Retinal pigment epithelial cell (primary cell): Measurements from ENCODE around the gene SLC39A2.

Source experiments
- DNase-seq: peaks from one replicate; pipeline ENCODE4 v3.0.0-alpha.2; 2010; ENCODE audit warnings: low read depth
- H3K4me3 ChIP-seq: 2 replicates; pipeline ENCODE4 v1.5.1; 2011; ENCODE audit warnings: mild to moderate bottlenecking, low read length, control low read depth, moderate library complexity
- CTCF ChIP-seq: conservative IDR thresholded peaks from 2 replicates; pipeline ENCODE4 v1.5.1; 2011; ENCODE audit warnings: low read depth, low read length, control low read depth, inconsistent platforms

SLC39A2 gene

GRCh38 chr14:20986811-20987210, 12.3 kb upstream of the SLC39A2 start:
- DNase-seq: peak; percentile 95
- no peak for TF ChIP-seq CTCF
- H3K4me3 ChIP-seq: no peak overlapping the region

- peak overlapping the region; percentile 30 for H3K4me3 ChIP-seq
- no peak for TF ChIP-seq CTCF
- DNase-seq: no peak
Observed at GRCh38 chr14:20988717-20989470, 10.2 kb upstream of the SLC39A2 start.

- TF ChIP-seq CTCF: no peak
- peak overlapping the region; percentile 30 for H3K4me3 ChIP-seq
- DNase-seq: no peak
Observed at GRCh38 chr14:20989471-20989786, 9.7 kb upstream of the SLC39A2 start.

- H3K4me3 ChIP-seq: peak within 1 kb of the TSS; percentile 80
- peak; percentile 59 for TF ChIP-seq CTCF
- DNase-seq: peak; percentile 96
Observed at GRCh38 chr14:20989787-20990600, 9.1 kb upstream of the SLC39A2 start, which contains the start of gene METTL17. METTL17 (plus strand) TSS chr14:20989980; CDS start chr14:20990003, 23 bp downstream.

- H3K4me3 ChIP-seq: no peak overlapping the region
- DNase-seq: no peak
- TF ChIP-seq CTCF: no peak
Observed at GRCh38 chr14:20996521-20996920, 2.6 kb upstream of the SLC39A2 start.

GRCh38 chr14:20997115-20997514, 2.0 kb upstream of the SLC39A2 start:
- DNase-seq: no peak
- no peak for TF ChIP-seq CTCF
- no peak overlapping the region for H3K4me3 ChIP-seq

- TF ChIP-seq CTCF: no peak
- DNase-seq: no peak
- H3K4me3 ChIP-seq: no peak overlapping the region
Observed at GRCh38 chr14:20997564-20997963, 1.5 kb upstream of the SLC39A2 start.
